NAMALWA (cell line): Measurements from ENCODE around the gene YEATS4.
A peak's percentile ranks its signal among the peaks of the same experiment; 100 is the strongest.

Source experiments
- DNase-seq: peaks from one replicate; pipeline ENCODE4 v3.0.0-alpha.2; 2015; ENCODE audit warnings: low spot score

The YEATS4 gene

DNA sequence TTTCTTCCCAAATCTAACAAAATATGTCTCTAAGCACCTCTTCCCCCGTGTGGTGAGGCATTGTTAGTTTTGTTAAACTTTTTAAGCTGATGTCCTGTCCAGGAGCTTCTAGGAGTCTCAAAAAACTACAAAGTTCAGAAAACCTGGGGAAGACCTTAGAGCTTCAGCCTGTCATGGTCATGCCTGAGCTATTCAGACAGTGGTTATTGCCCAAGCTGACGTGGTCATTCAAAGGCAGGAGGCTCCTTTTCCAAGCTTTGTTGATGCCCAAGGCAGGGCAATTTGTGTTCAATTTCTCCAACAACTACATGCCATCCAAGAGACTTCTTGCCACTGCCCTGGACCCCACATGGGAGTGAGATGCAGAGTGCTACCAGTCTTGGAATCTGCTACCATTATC, 17.1 kb upstream of the YEATS4 start:
- no peak for DNase-seq

DNA sequence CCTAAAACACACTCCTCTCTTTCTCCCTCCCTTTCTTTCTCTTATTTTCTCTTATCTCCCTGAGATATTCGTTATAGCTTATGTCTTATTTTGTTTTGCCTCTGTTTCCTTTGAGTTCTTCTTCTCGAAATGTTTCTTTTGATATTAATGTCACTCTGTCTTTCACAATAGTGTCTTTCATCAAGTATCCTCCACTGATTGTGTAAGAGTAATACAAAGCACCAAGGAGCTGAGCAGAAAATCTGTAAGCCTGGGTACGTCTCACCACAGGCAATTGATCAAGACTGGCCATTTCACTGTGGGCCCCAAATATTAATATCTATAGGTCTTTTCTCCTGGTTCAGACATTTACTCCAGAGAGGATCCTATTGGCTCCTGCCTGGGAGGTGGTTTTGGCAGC, 16.2 kb upstream of the YEATS4 start:
- no peak for DNase-seq

- DNase-seq, result no peak
These were observed 15.5 kb upstream of the YEATS4 start for GRCh38 chr12:69343885-69344612.

- no peak for DNase-seq
These were observed 14.5 kb upstream of the YEATS4 start for GRCh38 chr12:69345077-69345476.

- no peak for DNase-seq
These were observed 13.8 kb upstream of the YEATS4 start for GRCh38 chr12:69345742-69346141.

DNA sequence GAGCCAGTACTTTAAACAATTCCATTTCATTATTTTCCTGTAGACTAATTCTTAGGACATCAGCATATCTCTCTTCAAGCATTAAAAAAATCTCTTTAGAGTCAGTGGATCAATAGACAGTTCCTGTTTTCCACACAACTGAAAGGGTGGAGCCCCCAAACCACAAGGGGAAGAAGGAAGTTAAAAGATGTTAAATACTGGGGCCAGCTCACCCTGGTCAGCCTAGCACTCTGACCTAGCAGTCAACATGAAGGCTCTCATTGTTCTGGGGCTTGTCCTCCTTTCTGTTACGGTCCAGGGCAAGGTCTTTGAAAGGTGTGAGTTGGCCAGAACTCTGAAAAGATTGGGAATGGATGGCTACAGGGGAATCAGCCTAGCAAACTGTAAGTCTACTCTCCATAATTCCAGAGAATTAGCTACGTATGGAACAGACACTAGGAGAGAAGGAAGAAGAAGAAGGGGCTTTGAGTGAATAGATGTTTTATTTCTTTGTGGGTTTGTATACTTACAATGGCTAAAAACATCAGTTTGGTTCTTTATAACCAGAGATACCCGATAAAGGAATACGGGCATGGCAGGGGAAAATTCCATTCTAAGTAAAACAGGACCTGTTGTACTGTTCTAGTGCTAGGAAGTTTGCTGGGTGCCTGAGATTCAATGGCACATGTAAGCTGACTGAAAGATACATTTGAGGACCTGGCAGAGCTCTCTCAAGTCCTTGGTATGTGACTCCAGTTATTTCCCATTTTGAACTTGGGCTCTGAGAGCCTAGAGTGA, 11.2 kb upstream of the YEATS4 start, which contains the start of gene LYZ:
LYZ (plus strand) TSS at position 220 of the 777 bp plus-strand sequence; CDS start at position 248, 28 bp downstream.
- no peak for DNase-seq

GRCh38 chr12:69350002-69350626, 9.4 kb upstream of the YEATS4 start:
- DNase-seq, result no peak

DNA sequence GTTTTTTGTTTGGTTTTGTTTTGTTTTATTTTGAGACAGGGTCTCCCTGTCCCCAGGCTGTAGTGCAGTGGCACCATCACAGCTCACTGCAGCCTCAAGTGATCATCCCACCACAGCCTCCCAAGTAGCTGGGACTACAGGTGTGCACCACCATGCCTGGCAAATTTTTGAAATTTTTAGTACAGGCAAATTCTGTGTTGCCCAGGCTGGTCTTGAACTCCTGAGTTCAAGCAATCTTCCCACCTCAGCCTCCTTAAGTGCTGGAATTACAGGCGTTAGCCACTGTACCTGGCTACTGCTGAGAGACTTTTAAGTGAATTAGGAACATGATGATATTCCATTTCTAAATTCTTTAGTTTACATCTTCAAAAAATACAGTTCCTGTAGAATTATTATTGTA, 8.8 kb upstream of the YEATS4 start:
- DNase-seq, result no peak

GRCh38 chr12:69351462-69352236, 7.9 kb upstream of the YEATS4 start:
- no peak for DNase-seq

DNA sequence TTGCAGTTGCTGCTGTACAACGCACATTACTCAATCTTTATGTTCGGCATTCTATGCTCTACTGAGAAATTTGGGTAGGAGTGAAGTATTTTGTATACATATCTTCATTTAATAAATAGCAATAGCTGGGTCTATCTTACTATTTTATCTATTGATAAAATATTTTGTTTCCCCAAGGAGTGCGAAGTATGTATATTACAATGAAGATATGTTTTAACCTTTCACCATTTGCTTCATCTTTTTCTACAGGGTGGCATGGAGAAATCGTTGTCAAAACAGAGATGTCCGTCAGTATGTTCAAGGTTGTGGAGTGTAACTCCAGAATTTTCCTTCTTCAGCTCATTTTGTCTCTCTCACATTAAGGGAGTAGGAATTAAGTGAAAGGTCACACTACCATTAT, 6.6 kb upstream of the YEATS4 start:
- no peak for DNase-seq

- no peak for DNase-seq
These were observed 5.4 kb upstream of the YEATS4 start for GRCh38 chr12:69354172-69354555.

DNA sequence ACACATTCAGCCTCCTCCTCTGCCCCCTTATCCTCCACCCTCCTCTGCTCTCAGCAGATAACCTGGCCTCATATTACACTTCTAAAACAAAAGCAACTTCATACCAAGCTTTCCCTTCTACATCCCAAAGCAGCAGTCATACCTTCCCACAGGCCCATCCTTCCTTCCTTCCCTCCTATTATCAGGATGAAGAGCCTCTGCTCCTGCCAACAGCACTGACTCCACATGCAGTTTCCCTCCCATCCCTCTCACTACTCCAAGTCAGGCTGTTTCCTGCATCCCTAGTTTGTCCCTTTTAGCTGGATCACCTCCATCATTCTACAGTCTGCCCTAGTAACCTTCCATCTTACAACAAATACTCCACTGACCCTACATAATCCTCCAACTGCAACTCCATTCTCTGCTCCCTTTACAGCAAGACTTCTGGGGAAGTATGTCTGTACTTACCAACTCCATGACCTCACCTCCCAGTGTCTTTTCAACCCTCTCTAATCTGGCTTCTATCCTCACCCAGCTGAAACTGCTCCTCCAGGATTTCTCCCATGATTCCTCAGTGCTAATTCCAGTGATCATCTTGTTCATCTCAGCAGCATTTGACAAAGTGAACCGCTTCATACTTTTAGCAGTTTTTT, 4.9 kb upstream of the YEATS4 start:
- no peak for DNase-seq

GRCh38 chr12:69355363-69356028, 4.0 kb upstream of the YEATS4 start:
- DNase-seq, result no peak

DNA sequence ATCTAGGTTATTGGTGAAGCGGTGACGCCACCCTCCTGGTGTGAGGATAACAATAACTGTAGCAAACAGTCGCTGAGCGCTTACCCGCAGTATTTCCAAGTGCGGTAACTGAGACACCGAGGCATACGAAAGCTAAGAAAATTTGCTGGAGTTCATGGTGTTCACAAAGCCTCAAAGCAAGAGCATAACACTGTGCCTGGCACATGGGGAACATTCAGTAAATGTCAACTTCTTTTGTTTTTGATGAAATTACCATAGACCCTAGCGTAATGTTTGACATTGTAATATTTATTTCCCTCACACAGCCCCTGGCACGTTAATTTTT, 767 bp downstream of the YEATS4 start:
- DNase-seq, result no peak

GRCh38 chr12:69366796-69367195, 7.3 kb downstream of the YEATS4 start:
- no peak for DNase-seq

GRCh38 chr12:69368171-69368570, 8.6 kb downstream of the YEATS4 start:
- DNase-seq, result no peak

DNA sequence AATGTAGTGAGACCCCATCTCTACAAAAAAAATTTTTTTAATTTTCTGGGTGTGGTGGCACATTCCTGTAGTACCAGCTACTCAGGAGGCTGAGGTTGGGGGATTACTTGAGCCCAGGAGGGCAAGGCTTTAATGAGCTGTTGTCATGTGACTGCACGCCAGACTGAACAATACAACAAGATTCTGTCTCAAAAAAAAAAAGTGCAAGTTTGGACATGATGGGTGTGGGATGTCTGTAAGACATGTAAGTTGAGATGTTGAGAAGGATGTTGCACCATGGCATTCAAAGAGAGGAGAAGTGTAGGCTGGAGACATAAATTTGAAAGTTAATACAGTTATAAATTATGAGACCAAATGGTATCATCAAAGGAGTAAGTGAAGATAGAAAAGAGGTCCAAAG, 23.5 kb downstream of the YEATS4 start:
- DNase-seq, result no peak

DNA sequence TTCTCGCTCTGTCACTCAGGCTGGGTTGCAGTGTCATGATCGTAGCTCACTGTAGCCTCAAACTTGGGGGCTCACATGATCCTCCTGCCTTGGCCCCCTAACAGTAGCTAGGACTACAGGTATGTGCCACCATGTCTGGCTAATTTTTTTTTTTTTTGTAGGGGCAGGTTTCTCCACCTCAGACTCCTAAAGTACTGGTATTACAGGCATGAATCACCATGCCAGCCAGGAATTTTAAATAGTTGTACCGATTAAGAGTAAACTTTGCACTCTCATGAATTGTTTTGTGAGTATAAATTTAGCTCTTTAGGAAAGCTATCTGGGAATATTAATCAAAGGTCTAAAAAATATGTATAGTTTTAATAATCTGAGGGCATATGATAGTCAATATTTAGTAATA, 25.5 kb downstream of the YEATS4 start:
- no peak for DNase-seq

GRCh38 chr12:69386921-69387320, 27.4 kb downstream of the YEATS4 start:
- no peak for DNase-seq

GRCh38 chr12:69388371-69388770, 28.8 kb downstream of the YEATS4 start:
- peak; percentile 64 for DNase-seq

DNA sequence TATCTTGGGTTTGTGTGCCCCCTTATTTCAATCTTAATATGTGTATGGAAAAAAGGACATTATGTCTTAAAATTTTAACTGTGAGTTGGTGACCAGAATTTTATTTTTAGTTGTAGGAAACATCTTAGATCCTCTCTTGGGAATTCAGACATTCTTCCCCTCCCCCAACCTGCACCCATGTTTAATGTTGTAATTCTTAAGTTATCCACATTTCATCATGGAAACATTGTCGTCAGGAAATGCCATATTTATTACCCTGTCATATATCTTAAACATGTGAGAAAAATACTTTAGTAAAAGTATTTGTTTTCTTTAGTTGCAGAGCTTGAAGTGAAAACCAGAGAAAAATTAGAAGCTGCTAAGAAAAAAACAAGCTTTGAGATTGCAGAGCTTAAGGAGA, 30.3 kb downstream of the YEATS4 start:
- no peak for DNase-seq
